Measurements from ENCODE around the gene HOPX. TPM values are rescaled to one million over a fixed set of nuclear protein-coding genes. Genes with fewer than 3 reads are reported as not detected.

The HOPX gene
- total and polyA plus RNA-seq, 2 experiments from 2014 or later = not detected

GRCh38 chr4:56619816-56620215 is 61.3 kb downstream of the HOPX start:
- Mint-ChIP-seq H3K4me3 (no peak overlapping the region), H3K4me1 (peaks cover 7% of the 10 kb centered on the region; the same call in 2 of the 3 replicates), H3K36me3 (ENCODE audit: low read depth) (peaks cover 7% of the 10 kb centered on the region; the same call in 2 of the 3 replicates), H3K9me3 (peaks cover 16% of the 10 kb centered on the region), H3K27me3 (ENCODE audit: insufficient read depth, low read depth, poor library complexity) (peaks cover 4% of the 10 kb centered on the region), H3K27ac (no peak overlapping the region)
- no peak overlapping the region for H3K4me3 ChIP-seq
- H3K36me3 ChIP-seq (ENCODE audit: insufficient read depth) = no peaks in the 10 kb centered on the region
- no peak for TF ChIP-seq ZNF331 (CRISPR knock-in tag; IDR thresholded peaks at IDR 0.05; ENCODE audit: low read depth)
- no peak for TF ChIP-seq EZH2 (IDR thresholded peaks at IDR 0.05; ENCODE audit: low read depth, unreplicated experiment)
- no peak for TF ChIP-seq ZNF462 (CRISPR knock-in tag; IDR thresholded peaks at IDR 0.05)
- H3F3A ChIP-seq (replicated peaks; ENCODE audit: low read depth) = no peaks in the 10 kb centered on the region
- no peak overlapping the region for H3K4me2 ChIP-seq
- H3K27me3 ChIP-seq (ENCODE audit: insufficient read depth) = no peaks in the 10 kb centered on the region
- ATAC-seq (peak; percentile 95), DNase-seq (ENCODE audit: low spot score) (peak; percentile 19)
- H3K79me2 ChIP-seq (replicated peaks; ENCODE audit: insufficient read depth) = no peaks in the 10 kb centered on the region
- H4K20me1 ChIP-seq (replicated peaks; ENCODE audit: insufficient read depth) = no peaks in the 10 kb centered on the region
- no peak overlapping the region for H3K27ac ChIP-seq (ENCODE audit: low read depth)
- peaks cover 7% of the 10 kb centered on the region for H3K4me1 ChIP-seq (ENCODE audit: insufficient read depth)
- peak overlapping the region; percentile 64; the same call in 1 of the 2 replicates for H2AFZ ChIP-seq
- no peaks in the 10 kb centered on the region for H3K9me2 ChIP-seq (ENCODE audit: insufficient read depth)

GRCh38 chr4:56619160-56619559 is 61.9 kb downstream of the HOPX start:
- H3K27ac ChIP-seq (ENCODE audit: low read depth) = no peak overlapping the region
- TF ChIP-seq STAT1 (IDR thresholded peaks at IDR 0.05; ENCODE audit: unreplicated experiment) = no peak
- no peak; a peak in 1 of 4 replicates for TF ChIP-seq CTCF (conservative IDR thresholded peaks at IDR 0.05; ENCODE audit: low read depth in 2 of 2)

More at GRCh38 chr4:56619160-56619559, 61.9 kb downstream of the HOPX start:
- no peaks in the 10 kb centered on the region for H3K27me3 ChIP-seq (ENCODE audit: insufficient read depth)
- no peaks in the 10 kb centered on the region for H3K36me3 ChIP-seq (ENCODE audit: insufficient read depth)
- peak; percentile 13 for DNase-seq (ENCODE audit: low spot score)
- peaks cover 4% of the 10 kb centered on the region for H3K27me3 Mint-ChIP-seq (ENCODE audit: insufficient read depth, low read depth, poor library complexity)
- H3K9me2 ChIP-seq (ENCODE audit: insufficient read depth) = no peaks in the 10 kb centered on the region
- peak; percentile 73 for ATAC-seq
- H3K4me3 ChIP-seq = no peak overlapping the region
- no peaks in the 10 kb centered on the region for H3F3A ChIP-seq (replicated peaks; ENCODE audit: low read depth)
- H3K4me1 ChIP-seq (ENCODE audit: insufficient read depth) = peaks cover 7% of the 10 kb centered on the region
- H2AFZ ChIP-seq = no peak overlapping the region
- peaks cover 7% of the 10 kb centered on the region; the same call in 2 of the 3 replicates for H3K4me1 Mint-ChIP-seq
- H3K4me3 Mint-ChIP-seq = no peak overlapping the region
- H3K4me2 ChIP-seq = peak overlapping the region; percentile 18; the same call in 1 of the 2 replicates
- H3K79me2 ChIP-seq (replicated peaks; ENCODE audit: insufficient read depth) = no peaks in the 10 kb centered on the region
- H4K20me1 ChIP-seq (replicated peaks; ENCODE audit: insufficient read depth) = no peaks in the 10 kb centered on the region
- H3K36me3 Mint-ChIP-seq (ENCODE audit: low read depth) = peaks cover 7% of the 10 kb centered on the region; the same call in 2 of the 3 replicates
- H3K9me3 Mint-ChIP-seq = peaks cover 10% of the 10 kb centered on the region
- no peak overlapping the region for H3K27ac Mint-ChIP-seq
